Measurements from ENCODE around the gene RHBDF1.

DNA sequence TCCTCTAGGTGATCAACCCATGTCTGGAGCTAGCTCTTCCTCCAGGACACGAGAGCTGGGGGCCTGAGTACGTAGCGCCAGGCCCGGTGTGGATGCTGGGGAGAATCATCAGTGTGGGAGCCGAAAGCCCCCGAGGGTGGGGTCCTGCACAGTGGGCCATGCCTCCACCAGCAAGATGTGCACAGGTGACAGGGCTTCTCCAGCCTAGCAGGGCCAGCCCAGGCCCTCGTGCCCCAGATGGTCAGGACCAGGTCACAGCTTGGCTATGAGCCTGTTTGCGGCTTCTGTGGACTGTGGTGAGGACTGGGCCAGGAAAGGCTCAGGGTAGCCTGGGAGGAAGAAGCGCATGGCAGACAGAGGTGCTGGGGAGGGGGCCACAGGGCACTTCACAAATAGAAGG, 13.4 kb upstream of the RHBDF1 start:
- TF ChIP-seq CTCF (IDR thresholded peaks at IDR 0.05) (no peak), YY1 (IDR thresholded peaks at IDR 0.05; ENCODE audit: low read depth) (no peak)

Data from SK-N-SH (cell line).